Stimulated activated CD4-positive, alpha-beta T cell treated with anti-CD3 and anti-CD28 coated beads, Interleukin-1b, Interleukin-23, amount 100 ng/mL, for 1 hour (primary cell): ENCODE measurements around the gene INPP5A.

Source experiments
- DNase-seq, 2 donors: peaks; one replicate each; pipeline ENCODE4 v3.0.0-alpha.2; 2020; ENCODE audit warnings: low read depth in 2 of 2

Gene INPP5A

GRCh38 chr10:132579027-132579859, 41.7 kb downstream of the INPP5A start:
- no peak for DNase-seq

DNA sequence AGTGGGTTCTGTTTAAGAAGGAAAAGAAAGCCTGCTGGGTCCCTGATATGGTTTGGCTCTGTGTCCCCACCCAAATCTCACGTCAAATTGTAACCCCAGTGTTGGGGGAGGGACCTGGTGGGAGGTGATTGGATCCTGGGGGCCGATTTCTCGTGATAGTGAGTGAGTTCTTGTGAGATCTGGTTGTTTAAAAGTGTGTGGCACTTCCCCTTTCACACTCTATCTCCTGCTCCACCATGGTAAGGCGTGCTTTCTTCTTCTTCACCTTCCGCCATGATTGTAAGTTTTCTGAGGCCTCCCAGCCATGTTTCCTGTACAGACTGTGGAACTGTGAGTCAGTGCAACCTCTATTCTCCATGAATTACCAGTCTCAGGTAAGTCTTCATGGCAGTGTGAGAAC, 42.6 kb downstream of the INPP5A start:
- DNase-seq: no peak

DNA sequence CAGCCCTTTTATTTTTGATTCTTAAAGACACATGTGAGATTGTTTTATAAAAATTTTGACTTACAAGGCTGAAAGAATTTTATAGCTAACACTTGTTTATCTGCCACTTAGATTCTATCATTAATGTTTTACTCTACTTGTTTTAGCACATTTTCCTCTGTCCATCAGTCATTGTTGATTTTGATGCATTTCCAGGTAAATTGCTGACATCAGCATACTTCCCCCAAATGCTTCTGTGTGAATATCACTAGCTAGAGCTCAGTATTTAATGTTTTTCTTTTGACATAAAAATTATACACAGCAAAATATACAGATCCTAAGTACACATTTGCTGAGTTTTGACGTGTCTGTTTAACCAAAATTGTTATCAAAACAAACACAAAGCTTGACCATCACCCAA, 43.0 kb downstream of the INPP5A start:
- DNase-seq: no peak

GRCh38 chr10:132582137-132582536, 44.5 kb downstream of the INPP5A start:
- DNase-seq: no peak

DNA sequence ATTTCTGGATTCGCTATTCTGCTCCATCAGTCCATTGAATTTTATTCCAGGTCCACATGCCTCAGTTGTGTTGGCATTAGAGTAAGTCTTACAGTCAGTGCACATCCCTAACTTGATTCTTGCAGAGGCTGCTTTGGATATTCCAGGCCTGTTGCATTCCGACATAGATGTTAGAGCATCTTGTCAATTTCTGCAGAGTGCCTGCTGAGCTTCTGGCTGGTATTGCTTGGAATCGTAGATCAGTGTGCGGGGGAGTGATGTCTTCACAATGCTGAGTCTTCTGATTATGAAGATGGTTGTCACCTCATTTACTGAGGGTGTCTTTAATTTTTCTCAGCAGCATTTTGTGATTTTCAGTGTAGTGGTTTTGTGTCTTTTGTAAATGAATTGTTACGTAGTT, 45.2 kb downstream of the INPP5A start:
- no peak for DNase-seq

GRCh38 chr10:132583456-132583855, 45.9 kb downstream of the INPP5A start:
- no peak for DNase-seq

DNA sequence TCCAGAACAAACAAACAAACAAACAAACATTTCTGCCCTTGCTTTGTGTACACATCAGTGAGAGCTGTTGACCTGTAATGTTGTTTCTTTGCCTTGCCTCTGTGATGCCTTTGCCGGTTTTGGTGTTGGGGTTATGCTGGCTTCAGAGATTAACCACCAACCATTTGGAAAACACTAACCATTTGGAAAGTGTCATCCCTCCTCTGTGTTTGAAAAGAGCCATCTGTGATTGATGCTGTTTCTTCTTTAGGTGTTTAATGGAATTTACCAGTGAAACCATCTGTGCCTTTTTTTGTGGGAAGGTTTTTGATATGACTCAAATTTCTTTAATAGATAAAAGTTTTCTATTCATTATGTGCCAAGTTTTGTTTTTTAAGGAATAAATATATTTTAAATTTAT, 46.5 kb downstream of the INPP5A start:
- DNase-seq: no peak

DNA sequence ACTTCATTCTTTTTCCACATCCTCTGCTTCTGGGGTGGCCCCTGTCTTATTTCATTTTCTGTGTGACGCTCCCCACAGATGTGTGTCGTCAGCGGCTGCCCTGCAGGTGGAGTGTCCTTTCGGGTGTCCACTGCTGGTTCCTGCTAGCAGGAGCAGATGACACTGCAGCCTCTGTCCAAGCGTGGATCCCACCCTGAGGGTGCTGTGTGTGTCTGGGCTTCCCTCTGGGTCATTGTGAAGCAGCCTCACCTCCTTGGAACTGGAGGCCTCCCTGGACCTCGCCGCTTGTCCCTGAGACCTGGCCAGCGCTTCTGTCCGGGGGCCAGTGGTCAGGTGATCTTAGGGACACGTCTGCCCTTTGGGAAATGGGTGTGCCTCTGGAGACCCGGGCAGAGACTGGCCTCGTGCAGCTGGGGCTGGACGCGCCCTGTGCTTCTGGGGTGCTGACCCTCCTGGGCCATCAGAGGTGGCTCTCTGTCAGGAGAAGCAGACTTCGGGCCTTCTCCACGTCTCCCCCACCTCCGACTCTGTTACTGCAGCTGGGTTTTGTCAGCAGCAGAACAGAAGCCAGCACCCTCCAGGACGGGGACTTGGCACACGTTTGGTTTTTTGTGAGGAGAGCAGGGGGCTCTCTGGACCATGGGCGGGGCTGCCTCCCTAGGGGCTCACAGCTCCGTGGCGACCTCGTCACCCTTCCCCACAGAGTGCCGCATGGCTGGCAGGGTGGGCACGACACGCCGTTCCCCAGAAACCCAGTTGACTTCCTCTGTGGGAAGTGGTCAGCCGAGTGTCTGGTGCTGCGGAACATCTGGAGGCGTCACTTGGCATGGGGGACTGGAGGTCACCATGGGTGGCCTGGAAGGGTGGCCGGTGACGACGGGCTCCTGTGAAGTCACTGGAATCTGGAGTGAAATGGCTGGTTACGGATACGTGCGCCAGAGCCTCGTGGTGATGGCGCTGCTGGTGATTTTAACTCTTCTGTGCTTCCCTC, 48.4 kb downstream of the INPP5A start:
- no peak for DNase-seq

- DNase-seq: no peak
Observed at GRCh38 chr10:132586739-132587138, 49.2 kb downstream of the INPP5A start.

GRCh38 chr10:132587175-132587574, 49.6 kb downstream of the INPP5A start:
- no peak for DNase-seq

- DNase-seq: no peak
Observed at GRCh38 chr10:132588301-132589013, 50.9 kb downstream of the INPP5A start.

GRCh38 chr10:132589015-132589414, 51.4 kb downstream of the INPP5A start:
- DNase-seq: no peak

DNA sequence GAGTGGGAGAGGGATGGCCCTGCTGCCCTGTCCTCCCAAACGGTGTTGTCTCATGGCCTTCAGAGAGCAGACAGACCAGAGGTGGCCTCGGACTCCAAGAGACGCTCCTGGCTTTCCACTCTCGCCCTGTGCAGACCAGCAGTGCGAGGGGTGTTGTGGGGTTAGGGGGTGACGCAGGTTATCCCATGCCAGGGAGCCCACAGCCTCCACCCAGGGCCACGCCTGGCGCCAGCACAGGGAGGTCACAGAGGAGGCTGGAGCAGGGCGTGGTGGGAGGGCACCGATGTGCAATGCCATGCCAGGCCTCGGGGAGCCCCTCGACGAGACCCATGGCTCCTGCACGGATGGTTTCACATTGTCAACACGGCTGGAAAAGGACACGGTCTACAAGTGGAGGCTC, 52.1 kb downstream of the INPP5A start:
- no peak for DNase-seq

- DNase-seq: no peak
Observed at GRCh38 chr10:132590094-132590751, 52.6 kb downstream of the INPP5A start.

DNA sequence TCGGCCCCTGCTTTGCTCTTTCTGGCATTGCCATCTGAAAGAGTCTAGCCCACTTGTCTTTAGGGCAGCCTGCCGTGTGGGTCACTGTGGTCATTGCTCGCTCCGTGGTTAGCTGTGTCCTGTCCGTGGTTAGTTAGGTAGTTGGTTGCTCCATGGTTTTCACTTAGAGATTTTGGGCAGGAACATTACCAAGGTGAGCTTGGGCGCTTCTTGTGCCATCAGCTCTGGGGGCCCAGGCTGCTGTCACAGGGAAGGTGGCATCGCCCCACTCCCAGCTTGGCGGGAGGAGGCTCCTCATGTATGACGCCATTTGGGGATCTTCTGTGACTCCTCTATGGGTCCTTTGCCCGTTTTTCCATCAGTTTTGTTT, 53.1 kb downstream of the INPP5A start:
- DNase-seq: no peak

GRCh38 chr10:132591166-132591971, 53.8 kb downstream of the INPP5A start:
- no peak for DNase-seq

- DNase-seq: no peak
Observed at GRCh38 chr10:132592790-132593383, 55.3 kb downstream of the INPP5A start.

GRCh38 chr10:132593389-132593788, 55.8 kb downstream of the INPP5A start:
- DNase-seq: no peak

DNA sequence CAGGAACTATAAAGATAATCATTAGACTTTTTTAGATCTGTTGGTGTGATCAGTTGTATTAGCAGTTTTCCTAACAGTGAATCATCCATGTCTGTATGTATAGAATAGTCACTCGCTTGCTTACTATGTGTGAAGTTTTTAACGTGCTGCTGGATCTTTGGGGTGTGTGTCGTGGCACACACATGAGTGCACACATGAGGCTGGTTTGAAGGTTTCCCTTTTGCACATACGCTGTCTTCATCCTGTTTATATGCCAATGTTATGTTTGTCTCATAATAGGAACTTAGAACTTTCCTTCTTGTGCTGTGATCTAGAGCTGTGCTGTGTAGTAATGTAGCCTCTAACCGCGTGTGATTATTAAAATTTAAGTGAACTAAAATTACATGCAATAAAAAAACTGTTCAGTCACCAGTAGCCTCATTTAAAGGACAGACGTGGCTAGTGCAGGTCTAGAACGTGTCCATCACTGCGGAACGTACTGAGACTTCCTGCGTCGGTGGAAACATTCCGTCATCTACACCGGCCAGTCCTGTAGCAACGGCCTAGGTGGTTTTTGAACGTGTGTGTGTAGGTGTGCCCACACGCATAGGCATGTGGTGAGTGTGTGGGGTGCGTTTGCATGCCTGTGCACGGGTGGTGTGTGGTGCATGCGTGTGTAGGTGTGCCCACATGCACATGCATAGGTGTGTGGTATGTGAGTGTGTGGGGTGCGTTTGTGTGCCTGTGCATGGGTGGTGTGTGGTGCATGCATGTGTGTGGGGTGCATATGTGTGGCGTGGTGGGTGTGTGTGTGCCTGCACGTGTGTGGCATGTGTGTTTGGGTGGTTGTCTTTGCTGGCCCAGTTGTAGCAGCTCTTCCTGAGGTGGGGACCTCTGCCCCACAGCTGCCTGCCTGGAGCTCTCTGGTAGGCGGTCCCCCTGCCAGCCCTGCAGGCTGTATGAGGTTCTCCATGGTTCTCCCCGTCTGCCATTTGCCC, 56.6 kb downstream of the INPP5A start:
- no peak for DNase-seq
